ENCODE measurements around the gene PSORS1C2. TPM values are rescaled to one million over a fixed set of nuclear protein-coding genes. Genes with fewer than 3 reads are reported as not detected.
"Not testable (repeated sequence)": the region's sequence is repeated elsewhere in the genome, so short reads cannot be mapped to it uniquely, and the experiment has no call there.

Gene PSORS1C2
- total RNA-seq, 1 donor from 2014 or later: not detected

GRCh38 chr6:31165986-31166385 lies 27.1 kb upstream of the PSORS1C2 start:
- DNase-seq (ENCODE audit: low read depth): no peak

- not testable (repeated sequence) for DNase-seq (ENCODE audit: low read depth)
These were observed 26.4 kb upstream of the PSORS1C2 start for GRCh38 chr6:31165064-31165832.

- not testable (repeated sequence) for DNase-seq (ENCODE audit: low read depth)
These were observed 25.7 kb upstream of the PSORS1C2 start for GRCh38 chr6:31164475-31165063.

- peak; percentile 89 for DNase-seq (ENCODE audit: low read depth)
These were observed 25.1 kb upstream of the PSORS1C2 start for GRCh38 chr6:31163922-31164321.

- DNase-seq (ENCODE audit: low read depth): no peak
These were observed 23.7 kb upstream of the PSORS1C2 start for GRCh38 chr6:31162463-31163165.

- no peak for DNase-seq (ENCODE audit: low read depth)
These were observed 22.6 kb upstream of the PSORS1C2 start for GRCh38 chr6:31161216-31162126.

DNA sequence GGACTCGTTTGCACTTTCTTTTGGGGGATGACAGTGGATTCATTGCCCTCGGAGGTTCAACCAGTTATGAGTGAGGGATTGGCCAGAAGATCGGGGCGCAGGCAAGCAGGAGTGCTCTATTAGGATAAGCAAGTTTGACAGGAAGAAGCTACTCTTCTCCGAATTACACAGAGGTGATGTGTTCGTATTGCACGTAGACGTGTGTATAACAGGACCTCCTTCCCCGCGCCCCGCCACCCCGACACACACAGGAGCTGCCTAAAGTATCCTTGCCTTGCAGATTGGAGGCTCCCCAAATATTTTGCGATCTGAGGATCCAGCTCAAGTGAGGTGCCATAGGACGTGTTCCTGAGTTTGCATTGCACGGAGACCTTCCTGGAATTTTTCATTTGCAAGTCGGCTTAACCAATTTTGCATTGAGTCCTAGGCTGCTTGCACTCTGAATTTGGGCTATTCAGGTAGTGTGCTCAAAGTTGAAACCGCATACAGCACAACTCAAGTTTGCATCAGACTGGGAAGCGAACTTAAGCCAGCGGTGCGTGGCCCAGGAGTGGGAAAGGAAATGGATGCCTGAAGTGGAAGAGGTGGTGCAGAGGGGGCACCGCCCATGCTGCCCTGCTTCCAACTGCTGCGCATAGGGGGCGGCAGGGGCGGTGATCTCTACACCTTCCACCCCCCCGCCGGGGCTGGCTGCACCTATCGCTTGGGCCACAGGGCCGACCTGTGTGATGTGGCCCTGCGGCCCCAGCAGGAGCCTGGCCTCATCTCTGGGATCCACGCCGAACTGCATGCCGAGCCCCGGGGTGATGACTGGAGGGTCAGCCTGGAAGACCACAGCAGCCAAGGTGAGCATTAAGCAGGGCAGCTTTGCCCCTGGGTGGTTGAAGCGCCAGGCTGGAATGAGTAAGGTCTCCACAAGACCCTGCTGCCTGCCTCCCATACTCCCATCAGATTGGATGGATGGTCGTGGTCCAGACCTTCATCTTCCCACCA lies 20.3 kb upstream of the PSORS1C2 start:
- peak; percentile 38 for DNase-seq (ENCODE audit: low read depth)

GRCh38 chr6:31158140-31158862 lies 19.4 kb upstream of the PSORS1C2 start, which contains the start of gene TCF19:
TCF19 (plus strand) TSS chr6:31158589; CDS start chr6:31159470, 881 bp downstream.
- peak; percentile 96 for DNase-seq (ENCODE audit: low read depth)

DNA sequence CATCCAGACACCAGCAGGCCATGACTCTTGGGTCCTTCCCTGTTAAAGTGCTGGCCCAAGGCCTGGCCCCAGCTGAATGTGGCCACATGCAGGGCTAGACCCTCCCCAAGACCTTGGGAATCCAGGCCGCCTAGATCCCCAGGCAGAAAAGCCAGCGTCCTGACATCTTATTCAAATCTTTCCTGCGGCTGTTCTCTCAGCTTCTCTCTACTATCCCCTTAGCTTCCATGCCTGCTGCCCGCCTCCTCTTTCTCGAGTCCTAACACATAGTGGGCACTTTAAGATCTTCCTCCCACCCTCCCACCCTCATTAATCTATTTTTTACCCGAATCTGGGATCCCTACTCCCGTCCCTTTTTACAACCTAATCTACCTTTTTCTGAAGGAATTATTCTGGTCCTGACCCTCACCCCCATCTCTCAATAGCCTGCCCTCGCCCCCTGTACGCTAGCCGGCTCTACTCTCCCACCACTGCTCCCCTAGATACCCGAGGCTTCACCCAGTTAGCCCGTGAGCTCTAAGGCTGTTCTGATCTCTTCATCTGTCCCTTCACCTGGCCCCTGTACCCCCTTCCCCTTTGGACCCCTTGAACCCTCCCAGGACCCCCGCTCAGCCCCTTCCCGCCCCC lies 18.8 kb upstream of the PSORS1C2 start, which contains the start of gene CCHCR1:
Gene CCHCR1 (minus strand): TSS at position 290 of the 627 bp plus-strand sequence. CDS start 202 bp downstream, at position 88.
- DNase-seq (ENCODE audit: low read depth): no peak

DNA sequence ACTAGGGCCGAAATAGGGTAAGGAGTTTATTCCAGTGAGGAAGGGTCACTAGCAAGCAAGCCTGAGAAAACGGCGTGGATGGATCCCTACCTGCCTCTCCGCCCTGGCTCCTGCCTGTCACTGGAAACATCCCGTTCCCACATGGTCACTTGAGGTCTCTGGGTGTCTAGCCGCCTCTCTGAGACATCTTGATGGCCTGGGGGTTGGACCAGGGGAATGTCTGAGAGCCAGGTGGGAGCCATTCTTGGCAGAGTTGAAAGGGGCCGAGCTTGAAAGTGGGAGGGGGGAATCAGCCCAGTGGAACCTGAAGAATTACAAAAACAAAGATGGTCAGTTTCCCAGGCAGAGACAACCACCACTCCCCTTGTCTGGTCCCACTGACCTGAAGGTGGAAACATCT lies 17.8 kb upstream of the PSORS1C2 start:
- DNase-seq (ENCODE audit: low read depth): no peak

DNA sequence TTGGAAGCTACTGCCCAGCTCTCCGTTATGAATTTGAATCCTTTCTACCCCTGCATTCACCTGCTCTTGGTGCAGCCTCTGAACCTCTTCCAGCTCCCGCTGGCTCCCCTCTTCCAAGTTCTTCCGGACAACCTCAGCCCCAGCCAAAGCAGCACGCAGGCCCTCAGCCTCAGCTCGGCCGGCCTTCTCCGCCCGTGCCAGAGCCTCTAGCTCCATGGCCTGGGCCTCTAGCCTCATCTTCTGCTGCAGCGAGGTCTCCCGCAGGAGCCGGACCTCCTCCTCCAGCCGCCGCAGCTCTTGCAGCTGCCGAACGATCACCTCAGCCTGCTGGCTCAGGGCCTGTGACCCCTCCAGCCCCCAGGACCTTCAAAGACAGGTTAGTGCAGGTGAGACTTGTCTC lies 15.6 kb upstream of the PSORS1C2 start:
- DNase-seq (ENCODE audit: low read depth): no peak

- DNase-seq (ENCODE audit: low read depth): peak; percentile 82
These were observed 13.9 kb upstream of the PSORS1C2 start for GRCh38 chr6:31152781-31153180.

- DNase-seq (ENCODE audit: low read depth): no peak
These were observed 11.1 kb upstream of the PSORS1C2 start for GRCh38 chr6:31149827-31150447.

- no peak for DNase-seq (ENCODE audit: low read depth)
These were observed 6.5 kb upstream of the PSORS1C2 start for GRCh38 chr6:31145386-31145785.

GRCh38 chr6:31144970-31145340 lies 6.1 kb upstream of the PSORS1C2 start:
- DNase-seq (ENCODE audit: low read depth): no peak

GRCh38 chr6:31144296-31144969 lies 5.6 kb upstream of the PSORS1C2 start:
- DNase-seq (ENCODE audit: low read depth): no peak

DNA sequence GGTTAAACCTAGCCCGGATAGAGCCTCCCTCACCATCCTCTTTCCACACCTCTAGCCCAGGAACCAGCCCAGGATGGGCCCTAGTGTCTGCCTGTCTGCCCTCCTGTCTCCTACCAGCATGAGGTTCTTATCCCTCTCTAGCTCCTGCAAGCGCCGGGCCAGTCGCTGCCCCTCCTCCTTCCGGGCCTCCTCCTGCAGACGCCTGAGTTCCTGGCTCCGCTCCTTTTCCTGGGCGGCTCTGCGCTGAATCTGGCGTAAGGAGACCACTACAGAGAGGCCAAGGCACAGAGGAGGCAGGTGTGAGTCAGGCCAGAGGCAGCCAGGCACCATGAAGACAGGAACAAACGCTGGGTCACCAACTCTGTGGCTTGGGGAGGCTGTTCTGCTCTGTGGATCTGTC lies 4.3 kb upstream of the PSORS1C2 start:
- peak; percentile 34 for DNase-seq (ENCODE audit: low read depth)

- DNase-seq (ENCODE audit: low read depth): no peak
These were observed 3.5 kb upstream of the PSORS1C2 start for GRCh38 chr6:31142361-31142761.
